Measurements from ENCODE around the gene ACOXL.

DNA sequence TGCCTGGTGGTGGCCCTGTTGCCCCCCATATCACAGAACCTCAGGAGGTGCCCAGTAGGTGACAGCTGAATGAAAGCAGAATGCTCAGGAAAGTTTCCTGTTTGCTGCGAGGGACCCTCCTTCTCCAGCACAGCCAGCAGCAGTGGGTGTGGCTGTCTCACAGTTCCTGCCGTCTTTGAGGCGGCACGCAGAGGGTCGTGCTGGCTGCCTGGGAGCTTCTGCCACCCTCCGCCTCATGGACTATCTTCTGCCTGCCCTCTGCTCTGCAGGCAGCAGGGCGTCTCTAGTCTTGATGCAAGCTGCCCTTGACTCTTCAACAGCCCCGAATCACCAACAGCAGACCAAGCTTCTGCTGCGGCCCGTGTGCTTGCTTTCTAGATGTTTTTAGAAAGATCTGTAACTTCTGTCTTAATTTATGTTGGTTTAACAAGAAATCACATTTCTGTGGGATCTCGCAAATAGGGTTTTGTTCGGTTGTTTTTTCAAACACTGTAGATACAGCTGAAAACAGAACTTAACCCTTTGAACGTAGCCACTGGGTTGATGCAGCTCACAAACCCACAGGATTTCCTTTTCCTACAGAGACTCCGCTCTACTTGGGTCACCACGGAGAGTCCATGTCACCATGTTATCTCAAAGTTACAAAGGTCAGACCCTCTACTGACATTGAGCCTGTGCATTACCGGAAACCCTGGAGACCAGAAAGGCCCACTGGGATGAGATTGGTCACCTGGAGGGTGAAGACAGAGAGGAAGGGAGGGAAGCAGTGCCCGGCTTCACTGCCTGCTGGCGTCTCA, 144.9 kb downstream of the ACOXL start:
- TF ChIP-seq TAF1 (IDR thresholded peaks at IDR 0.05; ENCODE audit: borderline replicate concordance, low read depth, low read length), result no peak
- no peak for TF ChIP-seq POLR2A (IDR thresholded peaks at IDR 0.05; ENCODE audit: low read depth, low read length)
